NCI-H1694 treated with DMSO at 0.1 percent for 48 hours (cell line): Measurements from ENCODE around the gene IFNGR1.

Source experiments
- DNase-seq: peaks from one replicate; lab custom pipeline; 2025; lab: John Stamatoyannopoulos, UW

The IFNGR1 gene

GRCh38 chr6:137149035-137149393, 70.2 kb downstream of the IFNGR1 start:
- no peak for DNase-seq

- no peak for DNase-seq
Measured at GRCh38 chr6:137148306-137149034, 70.7 kb downstream of the IFNGR1 start.
